GM12878 (cell line): Measurements from ENCODE around the gene LKAAEAR1.

Experiments used
- CREM ChIP-seq: IDR thresholded peaks from 2 replicates; pipeline ENCODE4 v1.6.1; 2014; ENCODE audit warnings: antibody characterized with exemption, low read depth
- EZH2 ChIP-seq: IDR thresholded peaks from 2 replicates; pipeline ENCODE4 v1.6.1; 2012; ENCODE audit warnings: low read depth, mild to moderate bottlenecking, control low read depth, inconsistent platforms, low read length, borderline replicate concordance; ENCODE audit not compliant: control insufficient read depth
- HDGF ChIP-seq: fragments of 450-650 bp; IDR thresholded peaks from 2 replicates; pipeline ENCODE4 v1.6.1; 2016; ENCODE audit warnings: antibody characterized with exemption
- MTA2 ChIP-seq: fragments of 450-650 bp; IDR thresholded peaks from 2 replicates; pipeline ENCODE4 v1.6.1; 2016; ENCODE audit warnings: low read depth, mild to moderate bottlenecking, moderate library complexity
- NFYB ChIP-seq: IDR thresholded peaks from 2 replicates; pipeline ENCODE4 v1.6.1; 2011; ENCODE audit warnings: low read depth, mild to moderate bottlenecking, low read length, improper control_type of control experiment, moderate library complexity; ENCODE audit not compliant: insufficient read depth
- TF ChIP-seq, protein P1 (sequence below), 3 experiments: IDR thresholded peaks in 2 of 3; conservative IDR thresholded peaks in 1 of 3; 2 replicates each; pipeline ENCODE4 v1.5.1; 2011; ENCODE audit warnings: low read depth in 3 of 3, low read length in 3 of 3, mild to moderate bottlenecking in 3 of 3, control low read depth in 2 of 3, moderate library complexity in 2 of 3, inconsistent platforms in 1 of 3, mixed read lengths in 1 of 3; ENCODE audit not compliant: control insufficient read depth in 2 of 3, insufficient read depth in 1 of 3; ENCODE audit errors: extremely low read depth in 1 of 3

DNA sequence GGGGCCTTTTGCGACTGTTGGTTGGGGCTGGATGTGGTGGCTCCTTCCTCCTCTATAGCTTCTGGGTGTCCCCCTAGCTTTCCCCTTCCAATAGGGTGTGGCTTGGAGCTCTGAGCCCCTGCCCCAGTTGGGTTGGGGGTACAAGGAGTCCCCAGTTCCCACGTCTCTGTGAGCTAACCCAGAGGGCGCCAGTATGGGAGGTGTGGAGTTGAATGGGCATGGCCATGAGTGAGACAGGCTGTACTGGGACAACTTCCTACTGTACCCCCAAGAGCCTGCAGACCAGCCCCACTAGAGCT lies 47.0 kb downstream of the LKAAEAR1 start:
- TF ChIP-seq MTA2 (no peak), CREM (no peak), HDGF (no peak), EZH2 (no peak), NFYB (no peak)
- TF ChIP-seq, protein P1, sequence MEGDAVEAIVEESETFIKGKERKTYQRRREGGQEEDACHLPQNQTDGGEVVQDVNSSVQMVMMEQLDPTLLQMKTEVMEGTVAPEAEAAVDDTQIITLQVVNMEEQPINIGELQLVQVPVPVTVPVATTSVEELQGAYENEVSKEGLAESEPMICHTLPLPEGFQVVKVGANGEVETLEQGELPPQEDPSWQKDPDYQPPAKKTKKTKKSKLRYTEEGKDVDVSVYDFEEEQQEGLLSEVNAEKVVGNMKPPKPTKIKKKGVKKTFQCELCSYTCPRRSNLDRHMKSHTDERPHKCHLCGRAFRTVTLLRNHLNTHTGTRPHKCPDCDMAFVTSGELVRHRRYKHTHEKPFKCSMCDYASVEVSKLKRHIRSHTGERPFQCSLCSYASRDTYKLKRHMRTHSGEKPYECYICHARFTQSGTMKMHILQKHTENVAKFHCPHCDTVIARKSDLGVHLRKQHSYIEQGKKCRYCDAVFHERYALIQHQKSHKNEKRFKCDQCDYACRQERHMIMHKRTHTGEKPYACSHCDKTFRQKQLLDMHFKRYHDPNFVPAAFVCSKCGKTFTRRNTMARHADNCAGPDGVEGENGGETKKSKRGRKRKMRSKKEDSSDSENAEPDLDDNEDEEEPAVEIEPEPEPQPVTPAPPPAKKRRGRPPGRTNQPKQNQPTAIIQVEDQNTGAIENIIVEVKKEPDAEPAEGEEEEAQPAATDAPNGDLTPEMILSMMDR (IDR thresholded peaks at IDR 0.05 in 2 of 3, conservative IDR thresholded peaks at IDR 0.05 in 1 of 3; ENCODE audit: control insufficient read depth in 2 of 3, extremely low read depth in 1 of 3, insufficient read depth in 1 of 3, low read depth in 3 of 3, low read length in 3 of 3) = no peak
